ENCODE results near the gene SAFB. TPM values are rescaled to one million over a fixed set of nuclear protein-coding genes. Genes with fewer than 3 reads are reported as not detected.

Gene SAFB
- total and polyA plus RNA-seq, 2 of the 13 experiments (the other 11 are each of a cell fraction or from before 2014, with no cell fraction given) = 21.0 to 28.4 TPM

GRCh38 chr19:5637971-5638370, 15.1 kb downstream of the SAFB start:
- H3K27me3 ChIP-seq (ENCODE audit: control insufficient read depth in 1 of 2, insufficient read depth in 2 of 2, low read length in 2 of 2) = no peaks in the 10 kb centered on the region
- FAIRE-seq (no peak), DNase-seq (ENCODE audit: low spot score) (no peak), ATAC-seq (no peak)
- H3K27ac ChIP-seq (ENCODE audit: extremely low read length, insufficient read depth, low read length) = no peak overlapping the region
- no peak overlapping the region for H3K4me2 ChIP-seq (ENCODE audit: low read depth, low read length)
- no peak overlapping the region for H3K9ac ChIP-seq (ENCODE audit: insufficient read depth, low read depth, low read length)
- peaks cover 82% of the 10 kb centered on the region for H3K79me2 ChIP-seq (ENCODE audit: insufficient read depth, low read length)
- H2AFZ ChIP-seq (ENCODE audit: low read length) = no peak overlapping the region
- no peaks in the 10 kb centered on the region for H3K9me3 ChIP-seq (ENCODE audit: low read length)
- ChIA-PET POLR2A (no interaction called here), CTCF (ENCODE audit: low intra/inter-chr PET ratio, low total read pairs) (no interaction called here)
- intact Hi-C loops (cut with micrococcal nuclease; ENCODE audit: unreplicated experiment) = no loop called here
- peaks cover 13 to 60% of the 10 kb centered on the region in 2 experiments for H3K36me3 ChIP-seq (replicated peaks in 1 of 2; ENCODE audit: control insufficient read depth in 1 of 2, insufficient read depth in 2 of 2, low read length in 2 of 2)
- in situ Hi-C loops (cut with HindIII; ENCODE audit: extremely low pct_ligation_motif_present, low pct_unique_long_range_greater_than_20kb) = no loop called here
- no peak for TF ChIP-seq IKZF1 (IDR thresholded peaks at IDR 0.05)
- no peak for TF ChIP-seq HMGXB4 (CRISPR knock-in tag; IDR thresholded peaks at IDR 0.05; ENCODE audit: borderline replicate concordance in 1 of 2, low read depth in 1 of 2)
- TF ChIP-seq ZNF326 (CRISPR knock-in tag; IDR thresholded peaks at IDR 0.05; ENCODE audit: borderline replicate concordance) = no peak
- TF ChIP-seq MXI1 (IDR thresholded peaks at IDR 0.05; ENCODE audit: borderline replicate concordance, low read depth, low read length) = no peak
- no peak for TF ChIP-seq FUBP1 (CRISPR knock-in tag; IDR thresholded peaks at IDR 0.05; ENCODE audit: borderline replicate concordance)
- TF ChIP-seq JUN (CRISPR knock-in tag; IDR thresholded peaks at IDR 0.05) = no peak
- TF ChIP-seq MTF1 (CRISPR knock-in tag; IDR thresholded peaks at IDR 0.05) = no peak
- TF ChIP-seq GTF2F1 (IDR thresholded peaks at IDR 0.05; ENCODE audit: low read length) = no peak
- no peak for TF ChIP-seq NFE2 (CRISPR knock-in tag; IDR thresholded peaks at IDR 0.05)
- no peak for TF ChIP-seq CEBPZ (IDR thresholded peaks at IDR 0.05; ENCODE audit: low read length)
- no peak for TF ChIP-seq ZNF619 (CRISPR knock-in tag; IDR thresholded peaks at IDR 0.05)
- TF ChIP-seq ZBTB2 (CRISPR knock-in tag; IDR thresholded peaks at IDR 0.05; ENCODE audit: low read depth) = no peak
- no peak for TF ChIP-seq REPIN1 (CRISPR knock-in tag; IDR thresholded peaks at IDR 0.05; ENCODE audit: borderline replicate concordance, low read depth)
- no peak for TF ChIP-seq ZNF768 (CRISPR knock-in tag; IDR thresholded peaks at IDR 0.05)
- H3K4me1 ChIP-seq (ENCODE audit: insufficient read depth, low read length) = peaks cover 25% of the 10 kb centered on the region
- 93% methylated on average over 1 of the region's 1 CpG for WGBS (ENCODE audit: low lambda C conversion rate)
- no peak overlapping the region for H3K4me3 ChIP-seq (replicated peaks in 1 of 3; ENCODE audit: insufficient read depth in 1 of 3, low read depth in 2 of 3, low read length in 3 of 3)
- peaks cover 64% of the 10 kb centered on the region for H4K20me1 ChIP-seq (ENCODE audit: insufficient read depth, low read length)
- BruUV-seq (replicated peaks) = no TSS peak
